T-helper 2 cell treated with Interferon-gamma antibody and Interleukin-4, amounts not matched to agents 5 μg/mL and 100 μg/mL, for 36 hours (primary cell): ENCODE results near the gene SMAD2.

Experiments used
- DNase-seq: peaks from one replicate; pipeline ENCODE4 v3.0.0; 2021; ENCODE audit warnings: low spot score
- H3K27ac Mint-ChIP-seq: one replicate; pipeline ENCODE4 v1.8.0; 2021; ENCODE audit warnings: mild to moderate bottlenecking, mixed read lengths
- H3K27me3 Mint-ChIP-seq: one replicate; pipeline ENCODE4 v1.8.0; 2021; ENCODE audit warnings: low read depth, mixed read lengths
- H3K36me3 Mint-ChIP-seq: one replicate; pipeline ENCODE4 v1.8.0; 2021; ENCODE audit warnings: low read depth, mixed read lengths
- H3K4me1 Mint-ChIP-seq: one replicate; pipeline ENCODE4 v1.8.0; 2021; ENCODE audit warnings: low read depth, mixed read lengths
- H3K4me3 Mint-ChIP-seq: one replicate; pipeline ENCODE4 v1.8.0; 2022; ENCODE audit warnings: mild to moderate bottlenecking, moderate library complexity, mixed read lengths
- H3K9me3 Mint-ChIP-seq: one replicate; pipeline ENCODE4 v1.8.0; 2021; ENCODE audit warnings: mixed read lengths

SMAD2 gene

DNA sequence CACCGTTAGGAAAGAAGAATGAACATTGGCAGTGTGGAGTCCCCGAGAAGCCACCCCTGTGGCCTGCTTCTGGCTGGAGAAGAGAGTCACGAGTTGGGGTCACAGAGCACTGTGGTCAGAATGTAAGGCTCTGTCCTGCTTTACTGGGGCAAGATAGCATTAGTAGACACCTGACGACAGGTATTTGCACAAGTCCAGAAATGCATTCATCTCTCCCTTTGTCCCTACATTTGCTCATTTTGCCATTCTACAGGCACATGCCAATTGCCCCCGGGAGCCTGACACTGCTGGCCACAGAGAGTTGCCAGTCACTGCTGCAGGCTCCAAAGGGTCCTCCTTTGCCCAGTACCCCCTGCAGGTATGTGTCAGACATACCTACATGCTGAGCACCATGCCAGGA, 133.3 kb downstream of the SMAD2 start:
- Mint-ChIP-seq H3K36me3 (no peaks in the 10 kb centered on the region), H3K4me1 (no peaks in the 10 kb centered on the region), H3K4me3 (no peak overlapping the region), H3K27ac (no peak overlapping the region), H3K27me3 (peaks cover 9% of the 10 kb centered on the region), H3K9me3 (no peaks in the 10 kb centered on the region)
- no peak for DNase-seq

DNA sequence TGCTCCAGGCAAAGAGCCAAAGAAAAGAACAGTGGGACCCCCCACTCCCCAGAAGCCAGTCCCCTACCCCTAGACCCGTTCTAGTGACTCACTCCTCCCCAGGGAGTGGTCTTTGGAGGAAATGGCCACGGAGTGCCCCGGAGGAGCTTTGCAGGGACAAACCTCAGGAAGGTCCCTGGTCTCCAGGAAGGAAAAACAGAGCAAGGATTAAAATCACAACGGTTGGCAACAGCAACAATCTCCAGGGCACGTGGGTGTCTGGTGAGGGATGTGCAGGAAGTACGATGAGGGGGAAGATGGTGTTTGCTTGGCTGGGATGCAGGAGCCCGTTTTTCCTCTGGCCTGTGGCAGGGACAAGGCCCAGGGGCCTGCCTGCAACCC, 135.0 kb downstream of the SMAD2 start:
- Mint-ChIP-seq H3K4me1 (no peaks in the 10 kb centered on the region), H3K4me3 (no peak overlapping the region), H3K36me3 (no peaks in the 10 kb centered on the region), H3K27ac (no peak overlapping the region), H3K27me3 (peaks cover 9% of the 10 kb centered on the region), H3K9me3 (no peaks in the 10 kb centered on the region)
- no peak for DNase-seq

DNA sequence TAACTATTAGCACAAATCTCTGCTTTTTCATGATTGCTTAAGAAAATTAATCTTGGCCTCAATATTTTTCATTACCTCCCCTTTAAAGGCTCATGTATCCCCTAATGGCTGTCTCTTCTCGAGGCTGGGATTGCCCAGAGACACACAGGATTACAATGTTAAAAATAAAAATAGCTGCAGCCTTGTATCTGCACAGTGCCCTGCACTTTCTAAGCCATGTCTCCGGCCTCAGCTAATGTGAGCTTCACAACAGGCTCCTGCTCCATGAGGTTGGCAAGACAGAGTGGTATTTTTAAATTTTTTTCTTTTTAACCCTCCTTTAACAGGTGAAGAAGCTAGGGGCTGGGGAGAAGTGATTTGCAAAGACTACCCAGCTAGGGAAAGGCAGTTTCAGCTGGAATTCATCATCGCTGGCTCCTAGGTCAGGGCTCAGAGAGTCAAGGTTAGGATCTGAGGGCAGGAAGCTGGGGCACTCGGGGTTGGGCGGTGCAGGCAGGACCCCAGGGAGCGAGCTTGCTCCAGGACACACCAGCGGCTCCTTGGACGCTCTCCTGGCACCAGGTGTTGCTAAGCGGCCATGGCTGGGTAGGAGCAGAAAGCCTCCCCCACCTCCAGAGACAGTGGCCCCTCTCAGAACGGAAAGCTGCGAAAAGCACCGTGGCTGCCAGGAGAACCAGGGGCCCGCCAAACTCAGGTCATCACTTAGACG, 135.6 kb downstream of the SMAD2 start:
- Mint-ChIP-seq H3K9me3 (no peaks in the 10 kb centered on the region), H3K4me3 (no peak overlapping the region), H3K36me3 (no peaks in the 10 kb centered on the region), H3K27ac (no peak overlapping the region), H3K4me1 (no peaks in the 10 kb centered on the region), H3K27me3 (peaks cover 9% of the 10 kb centered on the region)
- no peak for DNase-seq

DNA sequence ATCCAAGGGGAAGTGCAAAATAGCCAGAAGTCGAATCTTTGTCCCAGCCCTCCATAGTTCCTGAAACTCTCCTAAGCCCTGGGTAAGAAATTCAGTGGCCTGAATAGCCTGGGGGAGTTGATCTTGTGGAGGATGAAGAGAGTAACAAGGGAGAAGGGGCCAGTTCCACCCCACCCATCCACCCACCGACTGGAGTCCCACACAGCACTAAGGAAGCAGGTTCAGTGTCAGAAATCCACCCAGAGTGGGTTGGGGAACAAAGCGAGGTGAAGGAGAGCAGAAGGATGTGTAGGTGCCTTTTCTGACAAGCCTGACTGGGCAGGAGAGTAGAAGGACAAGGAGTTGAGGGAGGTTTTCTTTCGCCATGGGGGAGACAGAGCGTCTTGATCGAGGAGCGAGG, 136.8 kb downstream of the SMAD2 start:
- H3K4me1 Mint-ChIP-seq: no peaks in the 10 kb centered on the region
- no peaks in the 10 kb centered on the region for H3K36me3 Mint-ChIP-seq
- H3K27ac Mint-ChIP-seq: no peak overlapping the region
- DNase-seq: no peak
- no peak overlapping the region for H3K4me3 Mint-ChIP-seq
- no peaks in the 10 kb centered on the region for H3K9me3 Mint-ChIP-seq
- peaks cover 9% of the 10 kb centered on the region for H3K27me3 Mint-ChIP-seq

DNA sequence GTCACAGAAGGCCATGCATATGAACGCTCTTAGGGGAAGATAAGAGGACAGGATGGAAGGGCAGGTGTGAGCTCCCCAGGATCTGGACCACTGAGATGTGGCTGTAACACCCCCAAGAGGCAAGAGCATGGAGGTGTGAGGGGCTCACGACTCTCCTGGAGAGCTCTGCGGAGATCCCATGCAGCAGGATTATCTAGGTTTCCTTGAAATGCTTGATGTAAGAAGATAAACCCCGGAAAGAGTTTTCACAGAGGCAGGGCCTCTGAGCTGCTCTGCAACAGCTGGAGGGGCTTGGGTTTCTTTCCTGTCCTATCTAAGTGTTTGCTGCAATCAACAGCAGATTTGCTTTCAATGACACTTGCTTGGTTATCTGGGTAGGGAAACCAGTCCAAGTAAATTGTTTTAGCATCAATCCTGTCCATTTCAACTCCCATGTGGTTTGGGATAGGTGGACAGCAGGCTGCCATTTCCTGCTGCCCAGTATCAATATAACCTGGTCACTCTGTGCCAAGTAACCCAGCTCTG, 138.9 kb downstream of the SMAD2 start:
- Mint-ChIP-seq H3K36me3 (no peaks in the 10 kb centered on the region), H3K4me3 (no peak overlapping the region), H3K27ac (no peak overlapping the region), H3K4me1 (no peaks in the 10 kb centered on the region), H3K27me3 (peaks cover 14% of the 10 kb centered on the region), H3K9me3 (no peaks in the 10 kb centered on the region)
- DNase-seq: no peak

DNA sequence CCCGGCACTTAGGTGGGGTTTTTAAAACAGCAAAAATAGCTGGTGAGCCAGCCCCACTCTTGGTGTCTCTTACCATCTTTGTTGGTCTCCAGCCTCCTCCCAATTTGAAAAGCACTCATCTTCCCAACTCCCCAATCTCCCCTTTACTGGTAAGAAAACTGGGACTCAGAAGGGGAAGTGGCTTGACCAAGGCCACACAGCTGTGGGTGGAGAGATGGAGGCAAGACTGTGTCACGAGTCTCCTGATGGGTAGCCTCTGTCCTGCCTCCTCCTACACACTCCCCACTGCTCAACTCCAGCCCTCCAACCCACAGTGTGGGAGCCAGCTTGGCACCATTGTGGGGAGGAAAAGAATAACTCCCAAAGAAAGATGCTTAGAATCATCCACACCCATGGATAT, 140.4 kb downstream of the SMAD2 start:
- Mint-ChIP-seq H3K27ac (no peak overlapping the region), H3K4me3 (no peak overlapping the region), H3K4me1 (no peaks in the 10 kb centered on the region), H3K36me3 (no peaks in the 10 kb centered on the region), H3K27me3 (peaks cover 10% of the 10 kb centered on the region), H3K9me3 (no peaks in the 10 kb centered on the region)
- no peak for DNase-seq

DNA sequence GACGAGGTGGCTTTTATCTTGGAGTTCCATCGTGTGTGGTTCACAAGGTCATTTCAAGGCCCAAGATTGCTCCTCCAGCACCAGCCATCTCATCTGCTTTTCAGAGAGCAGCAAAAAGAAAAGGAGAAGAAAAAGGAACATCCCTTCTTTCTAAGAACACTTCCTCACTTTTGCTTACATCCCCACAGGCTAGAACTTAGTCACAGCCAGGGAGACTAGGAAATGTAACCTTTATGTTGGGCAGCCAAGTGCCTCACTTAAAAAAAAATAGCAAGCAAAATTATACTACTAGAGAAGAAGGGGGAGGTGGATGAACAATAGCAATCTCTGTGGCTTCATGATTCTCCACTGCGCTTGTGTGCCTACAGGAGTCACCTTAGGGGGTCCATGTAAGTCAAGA, 141.8 kb downstream of the SMAD2 start:
- no peaks in the 10 kb centered on the region for H3K4me1 Mint-ChIP-seq
- DNase-seq: no peak
- H3K4me3 Mint-ChIP-seq: no peak overlapping the region
- peaks cover 11% of the 10 kb centered on the region for H3K27me3 Mint-ChIP-seq
- no peaks in the 10 kb centered on the region for H3K36me3 Mint-ChIP-seq
- H3K9me3 Mint-ChIP-seq: peaks cover 11% of the 10 kb centered on the region
- no peak overlapping the region for H3K27ac Mint-ChIP-seq

DNA sequence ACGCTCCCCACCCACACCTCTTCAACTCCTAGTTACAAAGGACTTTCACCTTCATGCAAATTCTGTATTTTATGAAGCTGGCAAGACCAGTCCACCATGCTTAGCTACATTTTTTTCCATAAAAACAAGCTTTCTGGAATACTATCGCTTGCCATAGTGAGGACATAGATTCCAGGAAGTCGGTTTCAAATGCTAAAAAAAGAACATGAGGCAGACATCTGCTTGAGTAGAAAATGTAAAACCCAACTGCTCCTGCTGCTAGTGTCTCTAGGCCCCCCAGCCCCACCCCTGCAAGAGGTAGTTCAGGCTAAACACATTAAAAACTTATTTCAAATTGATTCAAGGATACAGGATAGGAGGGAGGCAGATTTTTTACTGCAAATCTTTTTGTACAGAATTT, 148.9 kb downstream of the SMAD2 start:
- Mint-ChIP-seq H3K36me3 (no peaks in the 10 kb centered on the region), H3K4me1 (no peaks in the 10 kb centered on the region), H3K9me3 (peaks cover 11% of the 10 kb centered on the region), H3K4me3 (no peak overlapping the region), H3K27ac (no peak overlapping the region), H3K27me3 (peaks cover 8% of the 10 kb centered on the region)
- DNase-seq: no peak

DNA sequence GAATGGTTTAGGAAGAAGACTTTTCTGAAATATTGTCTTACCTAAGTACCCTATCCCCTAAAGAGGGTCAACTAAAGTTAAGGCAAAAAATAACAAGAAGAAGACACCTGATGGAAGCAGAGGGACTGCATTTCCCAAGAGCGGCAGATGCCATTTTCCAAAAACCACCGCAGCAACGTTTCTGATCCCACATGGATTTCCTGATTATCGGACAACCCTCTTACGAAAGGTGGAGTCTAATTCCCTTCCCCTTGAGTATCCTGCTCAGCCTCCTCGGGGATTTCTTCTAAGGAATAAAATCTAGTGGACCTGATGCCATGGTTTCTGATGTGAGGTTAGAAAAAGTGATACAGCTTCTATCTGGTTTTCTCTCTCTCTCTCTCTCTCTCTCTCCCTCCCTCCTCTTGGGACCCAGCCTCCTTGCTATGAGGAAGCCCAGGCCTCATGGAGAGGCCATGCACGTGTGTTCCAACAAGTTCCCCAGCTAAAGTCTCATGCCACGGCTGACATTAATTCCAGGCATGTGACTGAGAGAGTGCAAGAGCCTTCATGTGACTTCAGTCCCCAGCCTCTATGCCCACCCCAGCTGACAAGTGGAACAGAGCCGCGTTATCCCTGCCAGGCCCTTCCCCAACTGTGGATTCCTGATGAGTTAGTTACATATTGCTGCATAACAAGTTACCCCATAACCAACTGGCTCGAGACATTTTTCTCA, 150.3 kb downstream of the SMAD2 start:
- Mint-ChIP-seq H3K27ac (no peak overlapping the region), H3K36me3 (no peaks in the 10 kb centered on the region), H3K9me3 (peaks cover 11% of the 10 kb centered on the region), H3K27me3 (peaks cover 8% of the 10 kb centered on the region), H3K4me3 (no peak overlapping the region), H3K4me1 (no peaks in the 10 kb centered on the region)
- no peak for DNase-seq

DNA sequence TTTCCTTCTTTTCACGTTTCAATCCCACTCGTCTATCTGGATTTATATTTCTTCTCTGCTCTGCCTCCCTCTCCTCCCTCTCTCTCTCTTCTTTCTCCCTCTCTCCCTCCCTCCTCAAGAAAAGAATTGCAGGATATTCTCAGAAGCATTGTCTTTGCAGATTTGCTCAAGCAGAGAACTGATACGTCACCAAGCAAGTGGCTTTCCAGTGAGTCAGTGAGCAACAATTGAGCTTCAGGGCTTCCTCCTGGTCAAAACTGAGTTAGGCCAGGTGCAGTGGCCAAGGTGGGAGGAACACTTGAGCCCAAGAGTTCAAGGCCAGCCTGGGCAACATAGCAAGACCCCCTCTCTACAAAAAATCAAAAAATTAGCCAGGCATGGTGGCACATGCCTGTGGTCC, 151.1 kb downstream of the SMAD2 start:
- no peaks in the 10 kb centered on the region for H3K4me1 Mint-ChIP-seq
- peaks cover 8% of the 10 kb centered on the region for H3K9me3 Mint-ChIP-seq
- no peak overlapping the region for H3K4me3 Mint-ChIP-seq
- no peak for DNase-seq
- H3K27ac Mint-ChIP-seq: no peak overlapping the region
- peaks cover 8% of the 10 kb centered on the region for H3K27me3 Mint-ChIP-seq
- no peaks in the 10 kb centered on the region for H3K36me3 Mint-ChIP-seq

DNA sequence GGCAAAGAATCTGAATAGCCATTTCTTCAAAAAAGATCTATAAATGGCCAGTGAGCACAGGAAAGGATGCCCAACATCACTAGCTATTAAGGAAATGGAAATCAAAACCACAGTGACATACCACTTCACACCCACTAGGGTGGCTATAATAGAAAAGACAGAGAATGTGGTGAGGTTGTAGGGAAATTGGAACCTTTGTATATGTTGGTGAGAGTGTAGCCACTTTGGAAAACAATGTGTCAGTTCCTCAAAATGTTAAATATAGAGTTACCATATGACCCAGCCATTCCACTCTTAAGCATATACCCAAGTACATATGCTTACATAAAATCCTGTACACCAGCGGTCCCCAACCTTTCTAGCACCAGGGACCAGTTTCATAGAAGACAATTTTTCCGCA, 152.8 kb downstream of the SMAD2 start:
- H3K4me3 Mint-ChIP-seq: no peak overlapping the region
- no peak overlapping the region for H3K27ac Mint-ChIP-seq
- H3K36me3 Mint-ChIP-seq: no peaks in the 10 kb centered on the region
- DNase-seq: no peak
- no peaks in the 10 kb centered on the region for H3K4me1 Mint-ChIP-seq
- H3K9me3 Mint-ChIP-seq: no peaks in the 10 kb centered on the region
- peaks cover 5% of the 10 kb centered on the region for H3K27me3 Mint-ChIP-seq

DNA sequence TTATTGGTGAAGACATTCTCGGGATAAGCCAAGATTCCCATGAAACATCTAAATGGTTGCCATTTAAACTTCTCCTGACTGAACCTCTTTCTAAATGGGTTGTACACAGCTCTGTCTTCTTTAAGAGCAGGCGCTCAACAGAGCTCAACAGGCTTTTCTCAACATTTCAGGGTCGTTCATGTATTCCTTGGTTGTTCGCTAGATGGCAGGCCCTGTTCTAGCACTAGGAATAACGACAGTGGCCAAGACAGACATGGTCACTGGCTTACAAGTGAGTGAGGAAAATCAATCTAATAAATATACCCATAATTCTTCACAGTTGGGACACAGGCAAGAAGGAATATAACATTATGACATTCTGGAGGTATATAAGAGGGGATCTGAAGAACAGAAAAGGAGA, 154.5 kb downstream of the SMAD2 start:
- no peaks in the 10 kb centered on the region for H3K9me3 Mint-ChIP-seq
- no peak overlapping the region for H3K4me3 Mint-ChIP-seq
- H3K36me3 Mint-ChIP-seq: no peaks in the 10 kb centered on the region
- no peak overlapping the region for H3K27ac Mint-ChIP-seq
- H3K4me1 Mint-ChIP-seq: no peaks in the 10 kb centered on the region
- DNase-seq: no peak
- peaks cover 5% of the 10 kb centered on the region for H3K27me3 Mint-ChIP-seq

DNA sequence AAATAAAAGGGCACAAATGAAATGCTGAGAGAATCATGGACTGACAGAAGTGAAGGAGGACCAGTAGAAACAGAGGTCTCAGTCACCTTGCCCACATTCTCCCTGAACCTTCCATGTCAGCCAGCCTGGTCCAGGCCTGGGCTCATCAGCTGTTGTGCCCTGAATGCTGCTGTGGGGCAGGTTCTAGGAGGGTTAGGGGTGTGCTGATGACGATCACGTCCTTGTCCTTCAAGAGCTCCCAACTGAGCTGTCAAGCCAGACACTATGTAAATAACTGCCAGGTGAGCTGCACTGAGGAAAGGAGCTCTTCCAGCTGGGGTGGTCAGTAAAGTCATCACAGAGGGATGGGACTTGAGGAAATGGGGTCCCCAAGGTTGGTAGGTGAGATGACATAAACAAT, 156.5 kb downstream of the SMAD2 start:
- no peaks in the 10 kb centered on the region for H3K4me1 Mint-ChIP-seq
- no peaks in the 10 kb centered on the region for H3K9me3 Mint-ChIP-seq
- no peak for DNase-seq
- H3K36me3 Mint-ChIP-seq: no peaks in the 10 kb centered on the region
- no peak overlapping the region for H3K4me3 Mint-ChIP-seq
- H3K27ac Mint-ChIP-seq: no peak overlapping the region
- H3K27me3 Mint-ChIP-seq: peaks cover 3% of the 10 kb centered on the region

DNA sequence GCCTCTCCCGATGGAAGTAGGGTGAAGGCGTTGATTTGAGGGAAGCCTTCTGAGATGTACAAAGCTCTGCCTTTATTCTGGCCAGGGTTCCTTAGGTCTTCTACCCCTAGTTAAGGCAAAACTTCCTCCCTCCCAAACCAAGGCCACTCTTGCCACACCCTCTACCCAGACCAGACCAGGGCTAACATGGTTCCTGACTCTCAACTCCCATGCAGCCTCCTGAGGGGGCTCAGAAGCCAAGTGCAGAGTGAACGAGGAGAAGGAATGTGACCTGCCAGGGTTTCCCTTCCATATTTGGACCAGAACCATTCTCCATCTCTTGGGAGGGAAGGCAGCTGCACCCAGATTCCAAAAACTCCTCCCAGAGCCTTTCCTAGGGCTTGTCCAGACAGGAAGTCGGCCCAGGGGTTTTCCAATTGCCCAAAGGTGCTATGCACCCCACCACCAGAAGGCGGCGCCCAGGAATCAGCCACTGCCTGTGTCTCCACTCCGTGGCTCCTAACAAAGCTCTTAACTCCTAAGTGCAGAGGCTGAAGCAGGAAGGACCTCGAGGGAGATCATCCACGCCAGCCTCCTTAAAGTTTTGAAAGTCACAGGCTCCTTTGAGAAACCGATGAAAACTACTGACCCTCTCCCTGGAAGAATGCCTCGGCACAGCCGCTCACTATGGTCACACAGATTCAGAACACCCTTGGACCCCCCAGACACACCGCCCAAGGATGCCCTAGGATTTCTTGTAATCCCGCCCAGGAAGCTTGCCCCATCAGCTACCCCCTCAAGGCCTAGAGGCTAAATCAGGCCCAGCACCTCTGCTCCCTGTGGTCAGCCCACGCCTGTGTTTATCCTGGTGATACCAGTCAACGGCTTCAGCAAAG, 157.8 kb downstream of the SMAD2 start:
- no peaks in the 10 kb centered on the region for H3K36me3 Mint-ChIP-seq
- H3K9me3 Mint-ChIP-seq: no peaks in the 10 kb centered on the region
- DNase-seq: peak; percentile 58
- H3K4me1 Mint-ChIP-seq: no peaks in the 10 kb centered on the region
- H3K4me3 Mint-ChIP-seq: no peak overlapping the region
- peak overlapping the region; percentile 11 for H3K27ac Mint-ChIP-seq
- H3K27me3 Mint-ChIP-seq: no peaks in the 10 kb centered on the region
